Neuronal stem cell (in vitro differentiated cells): ENCODE data around the gene GAN.

Experiments
- DNase-seq: peaks from one replicate; pipeline ENCODE4 v3.0.0-alpha.2; 2013; ENCODE audit warnings: low spot score
- H2AFZ ChIP-seq: one replicate; pipeline ENCODE4 v1.6.1; 2013; ENCODE audit warnings: mild to moderate bottlenecking, low read length, inconsistent platforms
- H2AK5ac ChIP-seq: 2 replicates; pipeline ENCODE4 v1.6.1; 2013; ENCODE audit warnings: low read depth, mild to moderate bottlenecking, inconsistent platforms, low read length, moderate library complexity, mixed read lengths
- H2BK120ac ChIP-seq: 2 replicates; pipeline ENCODE4 v1.6.1; 2013; ENCODE audit warnings: low read depth, mild to moderate bottlenecking, inconsistent platforms, low read length, moderate library complexity, mixed read lengths
- H2BK12ac ChIP-seq: one replicate; pipeline ENCODE4 v1.6.1; 2013; ENCODE audit warnings: low read length, inconsistent platforms
- H2BK15ac ChIP-seq: 2 replicates; pipeline ENCODE4 v1.6.1; 2013; ENCODE audit warnings: mild to moderate bottlenecking, low read length, inconsistent platforms, mixed read lengths
- H2BK5ac ChIP-seq: one replicate; pipeline ENCODE4 v1.6.1; 2013; ENCODE audit warnings: inconsistent platforms, mild to moderate bottlenecking, low read length, moderate library complexity
- H3K14ac ChIP-seq: one replicate; pipeline ENCODE4 v1.6.1; 2013; ENCODE audit warnings: low read length, inconsistent platforms
- H3K18ac ChIP-seq: 2 replicates; pipeline ENCODE4 v1.6.1; 2013; ENCODE audit warnings: low read length, inconsistent platforms
- H3K23ac ChIP-seq: 2 replicates; pipeline ENCODE4 v1.6.1; 2013; ENCODE audit warnings: low read depth, mild to moderate bottlenecking, mixed read lengths, low read length, inconsistent platforms; ENCODE audit not compliant: poor library complexity
- H3K27ac ChIP-seq: replicated peaks from 3 replicates; pipeline ENCODE4 v1.5.1; 2013; ENCODE audit warnings: low read length, inconsistent platforms
- H3K27me3 ChIP-seq, 3 experiments: 2 replicates each; pipeline ENCODE4 v1.6.1; 2013; ENCODE audit warnings: low read length in 3 of 3, mild to moderate bottlenecking in 2 of 3, inconsistent platforms in 1 of 3, low read depth in 1 of 3, mixed read lengths in 1 of 3, moderate library complexity in 1 of 3; ENCODE audit not compliant: control insufficient read depth in 3 of 3, insufficient read depth in 3 of 3
- H3K36me3 ChIP-seq, 2 donors: replicated peaks in 1 of 2; 2 replicates each; pipeline ENCODE4 v1.6.1; 2013; ENCODE audit warnings: low read length in 2 of 2; ENCODE audit not compliant: control insufficient read depth in 2 of 2, insufficient read depth in 2 of 2
- H3K4ac ChIP-seq: 2 replicates; pipeline ENCODE4 v1.6.1; 2013; ENCODE audit warnings: inconsistent platforms, mild to moderate bottlenecking, low read length, moderate library complexity
- H3K4me1 ChIP-seq, 2 donors: 1 replicate in 1 of 2; 2 replicates in 1 of 2; pipeline ENCODE4 v1.6.1; 2013; ENCODE audit warnings: low read length in 2 of 2, low read depth in 1 of 2; ENCODE audit not compliant: control insufficient read depth in 2 of 2, insufficient read depth in 1 of 2
- H3K4me2 ChIP-seq: one replicate; pipeline ENCODE4 v1.6.1; 2013; ENCODE audit warnings: mild to moderate bottlenecking, low read length, inconsistent platforms; ENCODE audit not compliant: insufficient read depth, poor library complexity, severe bottlenecking
- H3K4me3 ChIP-seq, 2 donors: 2 replicates each; pipeline ENCODE4 v1.5.1; 2013; ENCODE audit warnings: low read length in 2 of 2, mild to moderate bottlenecking in 2 of 2, inconsistent platforms in 1 of 2, moderate library complexity in 1 of 2
- H3K79me1 ChIP-seq: one replicate; pipeline ENCODE4 v1.6.1; 2013; ENCODE audit warnings: low read depth, mild to moderate bottlenecking, inconsistent platforms, low read length, moderate library complexity
- H3K9ac ChIP-seq: one replicate; pipeline ENCODE4 v1.6.1; 2013; ENCODE audit warnings: mild to moderate bottlenecking, low read depth, low read length, inconsistent platforms; ENCODE audit not compliant: poor library complexity
- H3K9me3 ChIP-seq, 2 donors: replicated peaks in 1 of 2; 2 replicates each; pipeline versions ENCODE3 to v1.6.1; 2013; ENCODE audit warnings: low read length in 2 of 2, mild to moderate bottlenecking in 2 of 2, inconsistent platforms in 1 of 2, low read depth in 1 of 2, mixed read lengths in 1 of 2, moderate library complexity in 1 of 2; ENCODE audit not compliant: control insufficient read depth in 2 of 2, insufficient read depth in 1 of 2
- H4K8ac ChIP-seq: one replicate; pipeline ENCODE4 v1.6.1; 2013; ENCODE audit warnings: low read depth, mild to moderate bottlenecking, inconsistent platforms, low read length, moderate library complexity
- H4K91ac ChIP-seq: one replicate; pipeline ENCODE4 v1.6.1; 2013; ENCODE audit warnings: low read length, low read depth, mild to moderate bottlenecking, inconsistent platforms; ENCODE audit not compliant: poor library complexity
- WGBS, 2 donors: extraction: QIAGEN DNeasy Blood & Tissue Kit; methylation state at CpG; one replicate each; pipeline ENCODE4 v1.1.7; 2013; ENCODE audit warnings: missing lambda C conversion rate in 2 of 2, mixed read lengths in 1 of 2; ENCODE audit not compliant: insufficient read length in 2 of 2, insufficient replicate concordance in 1 of 2; ENCODE audit errors: extremely low coverage in 2 of 2; 5-methylcytosine and 5-hydroxymethylcytosine counted together

The GAN gene

DNA sequence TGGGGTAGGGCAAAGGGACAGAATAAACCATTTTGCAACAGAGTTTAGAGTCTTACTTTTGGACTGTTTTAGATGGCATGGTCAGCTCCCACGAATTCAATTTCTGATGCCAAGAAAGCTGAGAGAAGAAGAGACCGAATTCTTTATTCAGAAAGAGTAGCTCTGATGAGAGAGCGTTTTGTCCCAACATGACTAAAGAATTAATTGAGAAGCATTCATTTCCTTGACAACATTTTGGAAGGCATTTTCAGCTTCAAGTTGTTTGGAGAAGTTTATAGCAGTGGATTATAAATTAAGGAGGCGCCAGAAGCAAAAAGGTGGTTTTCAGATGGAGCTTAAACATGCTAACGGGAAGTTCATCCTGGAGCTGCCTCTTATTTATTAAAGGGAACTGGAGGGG is 12.2 kb downstream of the GAN start:
- Histone ChIP-seq H2BK12ac (no peak overlapping the region), H3K9ac (no peak overlapping the region), H3K4me3 (no peak overlapping the region), H2BK15ac (no peak overlapping the region), H3K4me1 (peaks cover 2 to 7% of the 10 kb centered on the region in 2 donors), H2AFZ (no peak overlapping the region), H4K8ac (no peak overlapping the region), H3K4me2 (no peak overlapping the region), H3K18ac (no peak overlapping the region), H3K4ac (no peak overlapping the region), H2AK5ac (no peak overlapping the region), H3K27ac (no peak overlapping the region), H3K9me3 (no peaks in the 10 kb centered on the region), H3K14ac (no peak overlapping the region), H2BK120ac (no peak overlapping the region), H3K79me1 (no peaks in the 10 kb centered on the region), H4K91ac (no peak overlapping the region), H2BK5ac (no peak overlapping the region), H3K27me3 (no peaks in the 10 kb centered on the region), H3K36me3 (peaks cover 0 to under 1% of the 10 kb centered on the region in 2 donors), H3K23ac (no peak overlapping the region)
- no CpG with 5 or more reads among the region's 5 CpGs for WGBS, 2 donors
- no peak for DNase-seq

GRCh38 chr16:81327447-81328196 is 12.9 kb downstream of the GAN start:
- Histone ChIP-seq H3K9ac (no peak overlapping the region), H2BK12ac (no peak overlapping the region), H2BK5ac (no peak overlapping the region), H2AK5ac (no peak overlapping the region), H2BK15ac (no peak overlapping the region), H3K79me1 (peaks cover 3% of the 10 kb centered on the region), H3K4me1 (peaks cover 2 to 7% of the 10 kb centered on the region in 2 donors), H3K36me3 (peaks cover 0 to 6% of the 10 kb centered on the region in 2 donors), H3K14ac (no peak overlapping the region), H2BK120ac (no peak overlapping the region), H4K91ac (no peak overlapping the region), H3K9me3 (peaks cover 0 to 3% of the 10 kb centered on the region in 2 donors), H3K4ac (no peak overlapping the region), H3K23ac (no peak overlapping the region), H4K8ac (no peak overlapping the region), H3K27ac (no peak overlapping the region), H3K4me3 (no peak overlapping the region), H3K4me2 (no peak overlapping the region), H3K27me3 (no peaks in the 10 kb centered on the region), H2AFZ (no peak overlapping the region), H3K18ac (no peak overlapping the region)
- WGBS, 2 donors, result no CpG with 5 or more reads among the region's 8 CpGs
- no peak for DNase-seq

- no peak overlapping the region for H2AFZ ChIP-seq
- H3K79me1 ChIP-seq, result peaks cover 3% of the 10 kb centered on the region
- no peak overlapping the region for H3K4me3 ChIP-seq
- no peak overlapping the region for H3K23ac ChIP-seq
- H3K27me3 ChIP-seq, result no peaks in the 10 kb centered on the region
- no peak overlapping the region for H2BK15ac ChIP-seq
- H4K8ac ChIP-seq, result no peak overlapping the region
- H3K9ac ChIP-seq, result no peak overlapping the region
- no peak overlapping the region for H2BK5ac ChIP-seq
- no peak overlapping the region for H3K4me2 ChIP-seq
- H3K36me3 ChIP-seq, result peaks cover 1 to 7% of the 10 kb centered on the region in 2 donors
- WGBS, 2 donors, result no CpG with 5 or more reads among the region's 5 CpGs
- H2BK120ac ChIP-seq, result no peak overlapping the region
- no peak overlapping the region for H2AK5ac ChIP-seq
- no peak overlapping the region for H3K4ac ChIP-seq
- H3K27ac ChIP-seq, result no peak overlapping the region
- H3K18ac ChIP-seq, result no peak overlapping the region
- no peak overlapping the region for H2BK12ac ChIP-seq
- peaks cover 0 to 5% of the 10 kb centered on the region in 2 donors for H3K9me3 ChIP-seq
- no peak overlapping the region for H4K91ac ChIP-seq
- no peak overlapping the region for H3K14ac ChIP-seq
- DNase-seq, result no peak
- H3K4me1 ChIP-seq, result peaks cover 0 to 7% of the 10 kb centered on the region in 2 donors
Observed at GRCh38 chr16:81329947-81330346, 15.2 kb downstream of the GAN start.

DNA sequence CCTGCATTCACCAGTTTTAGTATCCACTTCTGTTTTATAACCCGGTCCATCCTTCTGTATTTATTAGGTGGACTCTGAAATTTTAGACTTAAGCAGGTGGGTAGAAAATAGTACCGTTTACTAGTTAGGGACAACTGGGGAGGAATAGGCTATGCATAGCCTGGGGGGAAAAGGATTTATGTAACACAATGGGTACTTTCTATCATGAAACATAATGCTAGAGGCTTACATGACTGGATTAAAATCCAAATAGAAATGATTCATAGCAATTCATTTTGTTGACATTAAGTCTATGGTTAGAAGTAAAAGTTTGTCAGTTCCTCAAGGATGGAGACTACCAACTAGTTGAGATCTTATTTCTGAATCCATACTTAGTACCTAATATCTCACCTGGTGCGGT is 18.6 kb downstream of the GAN start:
- H3K4me1 ChIP-seq, result peaks cover 0 to 3% of the 10 kb centered on the region in 2 donors
- H3K27ac ChIP-seq, result no peak overlapping the region
- H3K36me3 ChIP-seq, result peaks cover 1 to 7% of the 10 kb centered on the region in 2 donors
- no peak overlapping the region for H3K18ac ChIP-seq
- no peak overlapping the region for H3K4me3 ChIP-seq
- H3K9me3 ChIP-seq, result peaks cover 0 to 5% of the 10 kb centered on the region in 2 donors
- H2AK5ac ChIP-seq, result no peak overlapping the region
- H2BK5ac ChIP-seq, result no peak overlapping the region
- no peak overlapping the region for H2BK12ac ChIP-seq
- no peak overlapping the region for H3K4ac ChIP-seq
- no peak overlapping the region for H2BK15ac ChIP-seq
- no peak overlapping the region for H2BK120ac ChIP-seq
- no peak overlapping the region for H3K14ac ChIP-seq
- no peak overlapping the region for H2AFZ ChIP-seq
- H3K23ac ChIP-seq, result no peak overlapping the region
- no CpG with 5 or more reads among the region's 3 CpGs for WGBS, 2 donors
- no peak overlapping the region for H4K8ac ChIP-seq
- no peak overlapping the region for H4K91ac ChIP-seq
- H3K79me1 ChIP-seq, result peaks cover 3% of the 10 kb centered on the region
- H3K4me2 ChIP-seq, result no peak overlapping the region
- DNase-seq, result no peak
- H3K9ac ChIP-seq, result no peak overlapping the region
- no peaks in the 10 kb centered on the region for H3K27me3 ChIP-seq
